Smooth muscle cell (in vitro differentiated cells): ENCODE results near the gene MICOS13. TPM values are rescaled to one million over a fixed set of nuclear protein-coding genes. Genes with fewer than 3 reads are reported as not detected.

Source experiments
- DNase-seq: peaks from one replicate; lab custom pipeline; 2025; ENCODE audit not compliant: unreplicated experiment; lab: John Stamatoyannopoulos, UW
- H2AFZ ChIP-seq: fragments of 200-600 bp; sonication (generic); 2 replicates; pipeline ENCODE4 v1.6.0; 2016; ENCODE audit warnings: antibody characterized with exemption, low read depth, mild to moderate bottlenecking
- H3F3A ChIP-seq: fragments of 200-600 bp; sonication (generic); 2 replicates; pipeline ENCODE4 v1.6.0; 2017; ENCODE audit warnings: antibody characterized with exemption, low read depth
- H3K27ac ChIP-seq: fragments of 200-600 bp; sonication (generic); 2 replicates; pipeline ENCODE4 v1.5.1; 2016; ENCODE audit warnings: low read depth, mild to moderate bottlenecking
- H3K27me3 ChIP-seq: fragments of 200-600 bp; sonication (generic); 2 replicates; pipeline ENCODE4 v1.6.1; 2016; ENCODE audit warnings: low read depth, mild to moderate bottlenecking
- H3K36me3 ChIP-seq: fragments of 200-600 bp; sonication (generic); 2 replicates; pipeline ENCODE4 v1.5.1; 2016; ENCODE audit warnings: low read depth
- H3K4me1 ChIP-seq: fragments of 200-600 bp; sonication (generic); 2 replicates; pipeline ENCODE4 v1.5.1; 2016; ENCODE audit warnings: low read depth
- H3K4me2 ChIP-seq: fragments of 200-600 bp; sonication (generic); 2 replicates; pipeline ENCODE4 v1.6.0; 2016; ENCODE audit warnings: mild to moderate bottlenecking
- H3K4me3 ChIP-seq: fragments of 200-600 bp; sonication (generic); 2 replicates; pipeline ENCODE4 v1.5.1; 2016; ENCODE audit warnings: mild to moderate bottlenecking
- H3K79me2 ChIP-seq: fragments of 200-600 bp; sonication (generic); 2 replicates; pipeline ENCODE4 v1.6.0; 2016; ENCODE audit warnings: low read depth, mild to moderate bottlenecking
- H3K9ac ChIP-seq: fragments of 200-600 bp; sonication (generic); 2 replicates; pipeline ENCODE4 v1.6.0; 2016; ENCODE audit warnings: low read depth
- H3K9me3 ChIP-seq: fragments of 200-600 bp; sonication (generic); replicated peaks from 2 replicates; pipeline ENCODE4 v1.5.1; 2016; ENCODE audit warnings: low read depth
- H4K20me1 ChIP-seq: fragments of 200-600 bp; sonication (generic); 2 replicates; pipeline ENCODE4 v1.6.0; 2016; ENCODE audit warnings: low read depth
- WGBS: methylation state at CpG from one replicate; pipeline ENCODE4 v1.1.7; 2016; ENCODE audit warnings: low lambda C conversion rate; 5-methylcytosine and 5-hydroxymethylcytosine counted together
- polyA plus RNA-seq: library from polyadenylated mRNA; unstranded; fragments of >200 nt; fragmentation: Nextera tagmentation; extraction: Ambion mirVana; gene quantifications from 2 replicates; pipeline ENCODE4 v1.2.1, GENCODE V29; 2016
- total RNA-seq: library from RNA; depleted of rRNA; stranded (reverse); fragments of >200 nt; gene quantifications from 2 replicates; pipeline ENCODE4 v1.2.3, GENCODE V29; 2014
- TF ChIP-seq, protein P1 (sequence below): fragments of 200-600 bp; sonication (generic); IDR thresholded peaks from 2 replicates; pipeline ENCODE4 v1.5.1; 2017; ENCODE audit warnings: borderline replicate concordance, mild to moderate bottlenecking, antibody characterized with exemption; ENCODE audit not compliant: insufficient read depth, poor library complexity, severe bottlenecking

MICOS13 gene
- total and polyA plus RNA-seq, 2 experiments from 2014 or later: 45.2 to 151 TPM

DNA sequence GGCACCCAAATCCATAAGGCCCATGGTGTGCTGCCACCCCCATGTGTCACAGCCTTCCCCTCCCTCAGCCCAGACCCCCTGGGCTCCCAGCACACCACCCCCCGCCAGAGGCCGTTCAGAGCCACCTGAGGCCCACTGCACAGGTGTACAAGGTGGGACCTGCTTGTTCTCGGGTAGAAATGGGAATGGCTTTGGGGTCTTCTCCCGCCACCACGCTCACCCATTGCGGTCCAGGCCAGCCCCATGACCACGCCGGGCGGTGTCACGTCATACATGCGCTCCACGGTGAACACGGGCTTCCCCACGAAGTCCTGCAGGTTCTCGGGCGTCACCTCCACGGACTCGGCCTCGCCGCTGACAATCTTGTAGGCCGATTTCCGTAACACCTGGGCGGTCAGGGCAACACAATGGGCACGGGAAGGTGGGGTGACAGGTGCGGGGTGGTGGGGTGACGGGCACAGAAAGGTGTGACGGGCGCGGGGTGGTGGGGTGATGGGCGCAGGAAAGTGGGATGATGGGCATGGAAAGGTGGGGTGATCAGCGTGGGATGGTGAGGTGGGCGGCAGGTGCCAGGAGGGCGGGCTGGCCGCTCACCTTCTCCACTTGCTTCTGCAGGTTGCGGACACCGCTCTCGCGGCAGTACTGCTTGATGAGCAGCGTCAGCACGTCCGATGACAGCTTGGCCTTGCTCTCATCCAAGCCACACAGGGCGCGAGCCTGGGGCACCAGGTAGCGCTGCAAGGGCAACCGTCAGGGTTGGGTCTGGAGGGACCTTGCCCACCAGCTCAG is 14.0 kb upstream of the MICOS13 start:
- H4K20me1 ChIP-seq: peaks cover 92% of the 10 kb centered on the region
- H3K4me2 ChIP-seq: no peak overlapping the region
- H3K79me2 ChIP-seq: peaks cover 58% of the 10 kb centered on the region
- H3K9me3 ChIP-seq: no peaks in the 10 kb centered on the region
- H2AFZ ChIP-seq: no peak overlapping the region
- WGBS: 96% methylated on average over 37 of the region's 45 CpGs
- H3K27ac ChIP-seq: no peak overlapping the region
- H3K36me3 ChIP-seq: no peaks in the 10 kb centered on the region
- no peaks in the 10 kb centered on the region for H3K27me3 ChIP-seq
- H3K4me1 ChIP-seq: peaks cover 10% of the 10 kb centered on the region
- peaks cover 8% of the 10 kb centered on the region for H3F3A ChIP-seq
- DNase-seq: no peak
- H3K4me3 ChIP-seq: no peak overlapping the region
- TF ChIP-seq, protein P1, sequence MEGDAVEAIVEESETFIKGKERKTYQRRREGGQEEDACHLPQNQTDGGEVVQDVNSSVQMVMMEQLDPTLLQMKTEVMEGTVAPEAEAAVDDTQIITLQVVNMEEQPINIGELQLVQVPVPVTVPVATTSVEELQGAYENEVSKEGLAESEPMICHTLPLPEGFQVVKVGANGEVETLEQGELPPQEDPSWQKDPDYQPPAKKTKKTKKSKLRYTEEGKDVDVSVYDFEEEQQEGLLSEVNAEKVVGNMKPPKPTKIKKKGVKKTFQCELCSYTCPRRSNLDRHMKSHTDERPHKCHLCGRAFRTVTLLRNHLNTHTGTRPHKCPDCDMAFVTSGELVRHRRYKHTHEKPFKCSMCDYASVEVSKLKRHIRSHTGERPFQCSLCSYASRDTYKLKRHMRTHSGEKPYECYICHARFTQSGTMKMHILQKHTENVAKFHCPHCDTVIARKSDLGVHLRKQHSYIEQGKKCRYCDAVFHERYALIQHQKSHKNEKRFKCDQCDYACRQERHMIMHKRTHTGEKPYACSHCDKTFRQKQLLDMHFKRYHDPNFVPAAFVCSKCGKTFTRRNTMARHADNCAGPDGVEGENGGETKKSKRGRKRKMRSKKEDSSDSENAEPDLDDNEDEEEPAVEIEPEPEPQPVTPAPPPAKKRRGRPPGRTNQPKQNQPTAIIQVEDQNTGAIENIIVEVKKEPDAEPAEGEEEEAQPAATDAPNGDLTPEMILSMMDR: no peak
- H3K9ac ChIP-seq: no peak overlapping the region

DNA sequence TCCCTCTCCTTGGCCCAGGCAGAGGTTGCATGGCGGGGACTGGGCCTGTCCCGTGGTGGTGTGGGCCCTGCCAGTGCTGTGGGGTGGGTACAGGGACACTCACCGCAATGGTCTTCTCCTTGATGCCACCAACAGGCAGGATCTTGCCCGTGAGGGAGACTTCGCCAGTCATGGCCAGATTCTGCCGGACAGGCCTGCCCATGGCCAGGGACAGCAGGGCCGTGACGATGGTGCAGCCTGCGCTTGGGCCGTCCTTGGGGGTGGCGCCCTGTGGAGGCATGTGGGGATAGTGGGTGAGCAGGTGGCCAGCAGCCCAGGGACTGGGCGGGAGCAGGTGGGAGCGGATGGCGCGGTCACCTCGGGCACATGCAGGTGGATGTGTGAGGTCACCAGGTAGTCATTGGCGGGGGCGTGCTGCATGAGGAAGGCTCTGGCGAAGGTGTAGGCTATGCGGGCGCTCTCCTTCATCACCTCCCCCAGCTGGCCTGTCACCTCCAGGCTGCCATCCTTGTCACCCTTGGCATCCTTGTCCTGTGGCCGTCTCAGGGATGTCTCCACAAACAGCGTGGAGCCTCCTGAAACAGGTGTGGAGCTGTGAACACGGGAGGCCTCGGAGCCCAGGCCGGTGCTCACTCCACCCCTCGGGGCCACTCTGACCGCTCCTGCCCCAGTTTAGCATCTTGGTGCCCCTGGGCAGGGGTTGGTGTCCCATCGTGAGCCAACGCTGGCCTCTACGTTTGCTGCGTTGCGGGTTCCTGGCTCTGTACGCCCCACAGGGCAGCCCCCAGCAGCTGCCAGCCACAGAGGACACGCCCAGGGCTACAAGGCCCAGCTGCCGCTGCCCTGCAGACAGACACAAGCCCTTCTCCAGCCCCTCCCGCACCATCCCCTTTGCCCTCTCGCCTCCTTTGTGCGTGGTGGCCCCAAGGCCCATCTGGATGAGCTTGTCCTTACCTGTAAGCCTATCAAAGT is 13.2 kb upstream of the MICOS13 start:
- H2AFZ ChIP-seq: no peak overlapping the region
- TF ChIP-seq, protein P1: no peak
- peaks cover 10% of the 10 kb centered on the region for H3K4me1 ChIP-seq
- no peak for DNase-seq
- no peaks in the 10 kb centered on the region for H3K36me3 ChIP-seq
- no peak overlapping the region for H3K4me2 ChIP-seq
- no peaks in the 10 kb centered on the region for H3K9me3 ChIP-seq
- peaks cover 58% of the 10 kb centered on the region for H3K79me2 ChIP-seq
- no peak overlapping the region for H3K4me3 ChIP-seq
- H3K27me3 ChIP-seq: no peaks in the 10 kb centered on the region
- H4K20me1 ChIP-seq: peaks cover 83% of the 10 kb centered on the region
- WGBS: 96% methylated on average over 39 of the region's 39 CpGs
- H3K27ac ChIP-seq: peak overlapping the region; percentile 69
- no peak overlapping the region for H3K9ac ChIP-seq
- peaks cover 14% of the 10 kb centered on the region for H3F3A ChIP-seq

DNA sequence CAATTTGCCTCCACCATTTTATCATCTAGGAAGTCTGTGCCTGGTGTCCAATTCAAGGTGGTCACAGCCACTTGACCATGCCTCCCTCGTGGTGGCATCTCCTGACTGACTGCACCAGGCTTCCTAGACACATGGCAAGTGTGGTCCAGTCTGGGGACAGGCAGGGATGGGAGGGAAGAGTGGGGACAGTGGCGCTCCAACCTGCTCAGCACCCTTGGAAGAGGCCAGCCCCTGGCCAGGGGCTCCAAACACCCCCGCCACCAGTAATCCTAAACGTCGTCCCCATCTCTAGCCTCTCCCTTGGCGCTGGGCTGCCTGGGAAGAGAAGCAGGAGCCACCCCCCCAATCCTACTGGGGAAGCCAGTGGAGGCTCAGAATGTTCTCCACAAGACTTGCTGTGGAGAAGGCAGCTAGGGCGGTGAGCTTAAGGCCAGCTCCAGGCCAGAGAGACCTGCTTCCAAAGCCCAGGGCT is 12.4 kb upstream of the MICOS13 start:
- Histone ChIP-seq H2AFZ (no peak overlapping the region), H3K4me3 (no peak overlapping the region), H3K9ac (no peak overlapping the region), H3F3A (peaks cover 14% of the 10 kb centered on the region), H3K79me2 (peaks cover 58% of the 10 kb centered on the region), H3K27ac (peak overlapping the region; percentile 69), H3K36me3 (no peaks in the 10 kb centered on the region), H3K9me3 (no peaks in the 10 kb centered on the region), H3K4me1 (peaks cover 10% of the 10 kb centered on the region), H3K27me3 (no peaks in the 10 kb centered on the region), H4K20me1 (peaks cover 76% of the 10 kb centered on the region), H3K4me2 (no peak overlapping the region)
- TF ChIP-seq, protein P1: no peak
- 95% methylated on average over 7 of the region's 7 CpGs for WGBS
- DNase-seq: no peak
